GM12891 (cell line): ENCODE measurements around the gene FALEC.

Experiments
- DNase-seq: peaks from one replicate; pipeline ENCODE4 v3.0.0; 2011; ENCODE audit warnings: low spot score; ENCODE audit not compliant: insufficient read length
- FAIRE-seq: peaks from 2 replicates; lab custom pipeline; 2011; peaks lifted over from hg19 to GRCh38; lab: Jason Lieb, UNC
- PAX5 ChIP-seq: IDR thresholded peaks from 2 replicates; pipeline ENCODE4 v1.6.1; 2011; ENCODE audit warnings: low read length, moderate library complexity, mild to moderate bottlenecking; ENCODE audit not compliant: insufficient read depth, severe bottlenecking
- POLR2A ChIP-seq: IDR thresholded peaks from 2 replicates; pipeline ENCODE4 v1.6.1; 2011; ENCODE audit warnings: low read depth, low read length, control low read depth
- POLR2AphosphoS5 ChIP-seq: IDR thresholded peaks from 2 replicates; pipeline ENCODE4 v1.6.1; 2011; ENCODE audit warnings: low read depth, low read length, control low read depth
- POU2F2 ChIP-seq: IDR thresholded peaks from 2 replicates; pipeline ENCODE4 v1.6.1; 2011; ENCODE audit warnings: low read depth, mild to moderate bottlenecking, control low read depth, low read length, moderate library complexity
- SPI1 ChIP-seq: IDR thresholded peaks from 2 replicates; pipeline ENCODE4 v1.6.1; 2011; ENCODE audit warnings: low read depth, low read length, control low read depth
- TAF1 ChIP-seq: IDR thresholded peaks from 2 replicates; pipeline ENCODE4 v1.6.1; 2011; ENCODE audit warnings: low read depth, low read length, control low read depth

Gene FALEC

GRCh38 chr1:150543500-150544143 is 28.1 kb downstream of the FALEC start:
- TF ChIP-seq POU2F2 (no peak), POLR2AphosphoS5 (no peak), POLR2A (no peak), SPI1 (no peak), TAF1 (no peak)
- FAIRE-seq (no peak), DNase-seq (no peak)

GRCh38 chr1:150544204-150544603 is 28.7 kb downstream of the FALEC start:
- TF ChIP-seq PAX5 (no peak), SPI1 (no peak), POU2F2 (no peak)
- FAIRE-seq (no peak), DNase-seq (no peak)

GRCh38 chr1:150545486-150546032 is 30.0 kb downstream of the FALEC start:
- DNase-seq (no peak), FAIRE-seq (no peak)
- TF ChIP-seq POLR2A (no peak), SPI1 (no peak), PAX5 (no peak), POU2F2 (no peak), TAF1 (no peak), POLR2AphosphoS5 (no peak)

DNA sequence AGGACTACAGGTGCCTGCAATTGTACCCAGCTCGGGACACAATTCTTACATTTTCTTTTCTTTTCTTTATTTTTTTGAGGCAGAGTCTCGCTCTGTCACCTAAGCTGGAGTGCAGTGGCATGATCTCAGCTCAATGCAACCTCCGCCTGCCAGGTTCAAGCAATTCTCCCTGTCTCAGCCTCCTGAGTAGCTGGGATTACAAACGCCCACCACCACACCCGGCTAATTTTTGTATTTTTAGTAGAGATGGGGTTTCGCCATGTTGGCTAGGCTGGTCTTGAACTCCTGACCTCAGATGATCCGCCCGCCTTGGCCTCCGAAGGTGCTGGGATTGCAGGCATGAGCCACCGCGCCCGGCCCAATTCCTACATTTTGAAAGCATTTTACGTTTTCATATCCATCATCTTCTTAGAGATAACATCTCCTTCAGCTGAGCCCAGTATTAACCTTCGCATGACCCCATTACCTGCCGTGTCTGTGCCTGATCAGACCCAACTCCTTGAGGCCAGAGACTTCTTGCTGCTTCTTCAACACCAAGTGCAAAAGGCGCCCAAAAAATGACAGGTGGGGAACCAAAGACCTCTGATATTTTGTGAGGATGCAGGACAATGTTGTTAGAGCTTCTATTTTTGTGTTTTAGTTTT is 30.9 kb downstream of the FALEC start:
- TF ChIP-seq TAF1: no peak
- no peak for TF ChIP-seq POU2F2
- no peak for TF ChIP-seq POLR2AphosphoS5
- no peak for TF ChIP-seq SPI1
- no peak for TF ChIP-seq POLR2A
- no peak for TF ChIP-seq PAX5
- no peak for DNase-seq
- FAIRE-seq: no peak

DNA sequence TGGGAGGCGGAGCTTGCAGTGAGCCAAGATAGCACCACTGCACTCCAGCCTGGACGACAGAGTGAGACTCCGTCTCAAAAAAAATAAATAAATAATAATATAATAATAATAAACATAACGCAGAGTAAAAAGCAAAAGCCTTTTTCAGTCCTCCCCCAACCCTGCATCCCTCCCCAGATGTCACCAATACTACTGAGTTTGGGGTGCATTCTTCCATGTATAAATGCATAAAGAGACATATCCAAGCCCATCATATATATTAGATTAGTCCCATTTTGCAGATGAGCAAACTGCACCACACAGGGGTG is 32.7 kb downstream of the FALEC start:
- no peak for FAIRE-seq

GRCh38 chr1:150548632-150549495 is 33.3 kb downstream of the FALEC start, which contains the start of gene ADAMTSL4:
TSS of gene ADAMTSL4 (plus strand) at chr1:150549408. CDS start at chr1:150552289, 2,881 bp downstream.
- TF ChIP-seq SPI1 (no peak), POLR2AphosphoS5 (no peak), POLR2A (no peak), POU2F2 (no peak), PAX5 (no peak), TAF1 (no peak)
- no peak for FAIRE-seq
- peak; percentile 72 for DNase-seq

More for the DNA sequence above, 32.7 kb downstream of the FALEC start:
- TF ChIP-seq TAF1 (no peak), POLR2AphosphoS5 (no peak), SPI1 (no peak), POU2F2 (no peak), POLR2A (no peak), PAX5 (no peak)
- no peak for DNase-seq

- FAIRE-seq (no peak), DNase-seq (no peak)
- TF ChIP-seq PAX5: no peak
- TF ChIP-seq POLR2A: no peak
- no peak for TF ChIP-seq SPI1
- no peak for TF ChIP-seq TAF1
- no peak for TF ChIP-seq POU2F2
- TF ChIP-seq POLR2AphosphoS5: no peak
These were observed 34.1 kb downstream of the FALEC start for GRCh38 chr1:150549496-150550221.

DNA sequence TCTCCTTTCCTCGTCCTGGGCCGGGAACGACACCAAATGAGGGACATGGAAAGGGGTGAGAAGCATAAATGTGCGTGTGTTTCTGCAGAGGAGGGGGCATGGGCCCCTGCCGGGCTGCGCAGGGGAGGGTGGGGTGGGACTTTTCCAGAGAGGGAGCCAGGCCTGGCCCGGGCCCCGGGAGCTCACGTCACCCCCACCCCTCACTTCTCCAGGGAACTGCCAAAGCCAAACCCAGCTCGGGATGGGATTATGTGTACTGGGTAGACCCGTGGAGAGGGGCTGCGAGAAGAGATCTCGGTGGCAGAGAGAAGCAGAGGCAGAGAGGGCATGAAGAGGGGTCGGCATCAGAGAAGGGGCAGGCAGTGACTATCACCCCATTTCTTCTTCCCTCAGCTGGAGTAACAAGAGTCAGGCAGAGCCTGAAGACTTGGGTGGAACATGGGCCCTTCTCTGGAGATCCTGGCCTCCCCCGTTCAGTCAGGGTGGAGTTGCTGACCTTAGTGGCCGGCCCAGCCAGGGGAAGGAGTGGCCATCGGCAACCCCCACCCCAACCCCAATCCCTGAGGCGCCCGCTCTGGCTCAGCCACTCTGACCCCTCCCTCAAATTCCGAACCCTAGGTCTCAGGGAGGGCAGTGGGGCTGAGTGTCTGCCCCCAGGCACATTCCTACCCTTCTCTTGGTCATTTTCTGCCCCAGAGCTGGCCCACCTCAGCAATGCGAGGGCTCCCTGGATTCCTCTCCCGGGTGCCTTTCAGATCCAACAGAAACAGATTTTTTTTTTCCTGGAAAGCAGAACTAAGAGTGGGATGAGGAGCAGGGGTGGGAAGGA is 34.9 kb downstream of the FALEC start:
- FAIRE-seq (no peak), DNase-seq (no peak)
- TF ChIP-seq TAF1: no peak
- no peak for TF ChIP-seq POLR2AphosphoS5
- TF ChIP-seq SPI1: no peak
- no peak for TF ChIP-seq PAX5
- no peak for TF ChIP-seq POLR2A
- TF ChIP-seq POU2F2: no peak
